22Rv1 (cell line): ENCODE data around the gene IL4R.

ENCODE experiments used
- CTCF ChIP-seq: fragments of 450-650 bp; IDR thresholded peaks from 2 replicates; pipeline ENCODE4 v1.5.1; 2017; ENCODE audit warnings: mild to moderate bottlenecking
- ZFX ChIP-seq: fragments of 450-650 bp; IDR thresholded peaks from 2 replicates; pipeline ENCODE4 v1.6.1; 2017; ENCODE audit warnings: antibody characterized with exemption, borderline replicate concordance

- TF ChIP-seq CTCF (no peak), ZFX (no peak)
These were observed 90.5 kb downstream of the IL4R start for GRCh38 chr16:27404163-27404823.
